ENCODE results near the gene FAF1. TPM values are rescaled to one million over a fixed set of nuclear protein-coding genes. Genes with fewer than 3 reads are reported as not detected.

FAF1 gene
- total RNA-seq, 1 donor, result 49.6 TPM

DNA sequence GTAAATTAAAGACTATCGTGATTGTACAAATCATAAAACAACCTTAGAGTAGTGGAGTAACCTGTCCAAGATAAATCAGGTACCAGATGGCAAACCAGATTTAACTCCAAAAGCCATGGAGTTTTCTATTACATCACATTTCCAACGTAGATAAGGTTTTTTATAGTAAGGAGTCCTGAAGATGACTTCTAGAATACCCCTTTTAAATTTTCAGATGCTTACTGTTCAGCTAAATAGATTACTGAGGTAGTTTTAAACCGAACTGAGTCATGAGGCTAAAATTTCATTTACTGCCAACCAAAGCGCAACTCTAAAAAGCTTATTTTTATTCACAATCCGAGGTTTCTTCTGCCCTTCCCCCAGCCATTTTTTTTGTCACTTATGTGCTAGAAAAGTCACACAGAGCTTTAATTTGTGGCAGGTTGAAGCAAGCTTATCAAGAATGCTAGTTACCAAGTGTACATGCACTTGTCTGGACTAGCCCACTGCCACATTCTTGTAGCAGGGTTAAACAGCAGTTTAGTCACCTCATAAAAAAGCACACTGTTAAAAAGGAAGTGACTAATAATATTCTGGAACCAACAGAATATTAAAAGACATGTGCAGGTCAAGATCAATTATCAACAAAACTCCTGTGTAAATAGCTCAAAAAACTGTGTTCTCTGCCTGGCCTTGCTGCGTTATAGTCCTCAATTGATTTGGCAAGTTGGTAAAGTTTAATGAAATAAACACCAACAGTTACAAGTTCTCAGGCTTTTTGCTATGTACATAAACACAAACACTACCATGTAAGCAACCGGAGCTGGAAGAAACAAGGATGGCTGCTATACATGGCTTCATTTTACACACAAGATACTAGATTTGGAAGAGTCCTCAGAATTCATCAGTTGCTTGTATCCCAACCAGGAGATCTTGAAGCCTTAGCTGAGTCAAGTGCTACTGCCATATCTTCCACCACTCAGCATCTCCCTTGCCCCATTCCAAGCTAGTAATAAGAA lies 356.5 kb downstream of the FAF1 start:
- Histone ChIP-seq H3K9me3 (ENCODE audit: low read depth, low read length) (no peaks in the 10 kb centered on the region), H3K27me3 (ENCODE audit: insufficient read depth, low read length) (no peaks in the 10 kb centered on the region), H3K4me3 (ENCODE audit: low read length) (no peak overlapping the region), H3K4me1 (ENCODE audit: insufficient read depth, low read length) (no peaks in the 10 kb centered on the region)

DNA sequence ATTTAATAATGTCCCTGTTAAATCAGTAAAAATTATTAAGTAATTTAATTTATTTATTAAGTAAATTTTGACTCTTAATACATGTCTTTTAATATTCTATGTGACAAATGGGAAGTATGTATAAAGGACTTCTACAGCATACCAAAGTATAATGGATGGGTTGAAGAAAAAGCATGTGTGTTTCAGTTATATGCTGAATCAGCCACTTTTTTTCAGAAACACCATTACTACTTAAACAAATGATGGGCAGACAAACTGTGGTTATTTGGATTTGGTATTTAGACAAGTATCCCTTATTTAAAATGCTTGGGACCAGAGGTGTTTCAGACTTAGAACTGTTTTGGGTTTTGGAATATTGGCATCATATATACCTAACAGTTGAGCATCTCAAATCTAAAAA lies 360.5 kb downstream of the FAF1 start:
- H3K4me3 ChIP-seq (ENCODE audit: low read length), result no peak overlapping the region
- no peaks in the 10 kb centered on the region for H3K4me1 ChIP-seq (ENCODE audit: insufficient read depth, low read length)
- no peaks in the 10 kb centered on the region for H3K27me3 ChIP-seq (ENCODE audit: insufficient read depth, low read length)

DNA sequence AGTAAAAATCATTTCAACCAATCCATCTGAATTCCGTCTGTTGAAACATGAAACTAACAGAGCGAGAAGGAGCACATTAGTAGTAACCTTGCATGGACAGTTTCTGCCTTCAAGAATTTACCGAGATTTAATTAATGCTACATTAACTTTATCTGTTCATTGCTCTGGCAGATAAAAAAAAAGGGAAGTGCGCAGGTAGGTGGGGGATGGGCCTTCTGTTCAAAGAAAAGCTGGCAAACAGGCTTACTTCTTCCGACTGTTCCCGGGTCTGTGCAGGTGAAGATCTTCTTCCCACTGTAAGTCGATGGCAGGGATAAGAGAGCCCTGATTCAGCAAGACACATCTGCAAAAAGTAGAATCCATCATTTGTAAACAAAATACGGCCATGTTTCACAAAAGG lies 364.2 kb downstream of the FAF1 start:
- H3K4me3 ChIP-seq (ENCODE audit: low read length), result no peak overlapping the region
- no peaks in the 10 kb centered on the region for H3K9me3 ChIP-seq (ENCODE audit: low read depth, low read length)
- H3K4me1 ChIP-seq (ENCODE audit: insufficient read depth, low read length), result no peaks in the 10 kb centered on the region
- no peaks in the 10 kb centered on the region for H3K27me3 ChIP-seq (ENCODE audit: insufficient read depth, low read length)

More for the DNA sequence above, 360.5 kb downstream of the FAF1 start:
- no peaks in the 10 kb centered on the region for H3K9me3 ChIP-seq (ENCODE audit: low read depth, low read length)

DNA sequence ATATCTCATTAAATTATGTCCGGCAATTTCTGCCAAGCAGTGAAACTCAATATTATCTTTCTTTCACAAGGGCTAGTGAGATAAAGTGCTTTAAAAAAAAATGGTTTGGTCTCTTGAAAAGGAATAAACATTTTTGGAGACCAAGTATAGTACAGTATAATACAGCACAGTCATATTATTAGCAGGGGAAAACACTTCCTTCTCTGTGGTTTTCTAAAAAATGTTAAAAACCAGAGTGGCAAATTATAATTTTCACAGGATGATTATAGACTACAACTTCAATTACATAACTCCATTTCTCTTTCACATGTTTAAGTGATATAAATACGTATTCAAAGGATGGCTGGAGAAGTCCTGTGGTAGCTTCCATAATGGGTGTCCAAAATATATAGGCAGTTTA lies 366.6 kb downstream of the FAF1 start:
- Histone ChIP-seq H3K27me3 (ENCODE audit: insufficient read depth, low read length) (no peaks in the 10 kb centered on the region), H3K4me3 (ENCODE audit: low read length) (no peak overlapping the region), H3K4me1 (ENCODE audit: insufficient read depth, low read length) (no peaks in the 10 kb centered on the region), H3K9me3 (ENCODE audit: low read depth, low read length) (no peaks in the 10 kb centered on the region)

DNA sequence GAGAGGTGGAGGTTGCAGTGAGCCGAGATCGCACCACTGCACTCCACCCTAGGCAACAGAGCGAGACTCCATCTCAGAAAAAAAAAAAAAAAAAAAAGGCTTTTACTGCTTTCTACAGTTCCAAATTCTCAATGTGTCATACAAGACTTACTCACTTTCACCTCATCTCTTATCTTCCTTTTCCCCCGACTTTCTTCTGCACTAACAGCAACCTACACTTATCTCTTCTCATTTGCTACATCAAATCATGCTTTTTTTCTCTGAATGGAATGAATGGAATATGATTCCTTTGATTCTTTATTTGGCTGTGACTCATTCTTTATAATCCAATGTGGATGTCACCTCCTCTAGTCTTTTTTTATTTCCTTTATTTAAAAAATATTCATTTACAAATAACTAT lies 368.5 kb downstream of the FAF1 start:
- H3K4me3 ChIP-seq (ENCODE audit: low read length), result no peak overlapping the region
- H3K4me1 ChIP-seq (ENCODE audit: insufficient read depth, low read length), result no peaks in the 10 kb centered on the region
- H3K27me3 ChIP-seq (ENCODE audit: insufficient read depth, low read length), result no peaks in the 10 kb centered on the region
- no peaks in the 10 kb centered on the region for H3K9me3 ChIP-seq (ENCODE audit: low read depth, low read length)

DNA sequence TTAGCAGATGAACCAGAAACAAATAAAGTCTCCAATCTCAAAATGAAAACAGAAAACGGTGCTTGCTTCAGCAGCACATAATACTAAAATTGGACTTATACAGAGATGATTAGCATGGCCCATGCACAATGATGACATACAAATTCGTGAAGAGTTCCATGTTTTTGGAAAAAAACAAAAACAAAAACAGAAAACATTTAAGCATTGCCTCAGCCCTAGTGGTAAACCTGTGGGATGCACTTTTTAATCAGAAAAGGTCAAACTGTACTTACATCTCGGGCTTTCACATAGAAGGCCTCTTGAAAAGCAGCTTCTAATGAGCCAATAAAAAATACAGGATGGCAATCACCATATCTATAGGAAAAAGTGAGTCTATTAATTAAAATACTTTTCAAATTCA lies 377.7 kb downstream of the FAF1 start:
- no peak overlapping the region for H3K4me3 ChIP-seq (ENCODE audit: low read length)

DNA sequence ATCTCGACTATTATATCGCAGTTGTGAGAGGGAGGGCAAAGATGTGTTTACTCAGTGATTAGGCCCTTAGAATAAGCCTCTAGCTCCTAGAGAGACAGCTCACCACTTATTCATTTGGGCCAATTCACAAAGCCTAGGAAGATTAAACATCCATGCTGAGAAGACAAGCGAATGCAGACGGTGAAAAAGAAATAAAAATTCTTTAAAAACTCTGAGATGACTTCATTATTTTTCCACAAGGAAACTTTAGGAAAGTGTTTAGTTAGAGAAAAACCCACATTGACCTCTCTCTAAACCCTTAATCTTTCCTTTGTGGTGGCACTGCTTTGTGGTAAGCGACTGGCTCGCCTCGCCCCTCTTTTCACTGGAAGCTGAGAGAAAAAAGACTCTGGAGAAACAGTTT lies 390.0 kb downstream of the FAF1 start:
- H3K4me1 ChIP-seq (ENCODE audit: insufficient read depth, low read length), result no peaks in the 10 kb centered on the region
- H3K27me3 ChIP-seq (ENCODE audit: insufficient read depth, low read length), result no peaks in the 10 kb centered on the region
- H3K9me3 ChIP-seq (ENCODE audit: low read depth, low read length), result no peaks in the 10 kb centered on the region
- no peak overlapping the region for H3K4me3 ChIP-seq (ENCODE audit: low read length)

More for the DNA sequence above, 377.7 kb downstream of the FAF1 start:
- H3K4me1 ChIP-seq (ENCODE audit: insufficient read depth, low read length), result no peaks in the 10 kb centered on the region
- no peaks in the 10 kb centered on the region for H3K27me3 ChIP-seq (ENCODE audit: insufficient read depth, low read length)
- H3K9me3 ChIP-seq (ENCODE audit: low read depth, low read length), result no peaks in the 10 kb centered on the region

DNA sequence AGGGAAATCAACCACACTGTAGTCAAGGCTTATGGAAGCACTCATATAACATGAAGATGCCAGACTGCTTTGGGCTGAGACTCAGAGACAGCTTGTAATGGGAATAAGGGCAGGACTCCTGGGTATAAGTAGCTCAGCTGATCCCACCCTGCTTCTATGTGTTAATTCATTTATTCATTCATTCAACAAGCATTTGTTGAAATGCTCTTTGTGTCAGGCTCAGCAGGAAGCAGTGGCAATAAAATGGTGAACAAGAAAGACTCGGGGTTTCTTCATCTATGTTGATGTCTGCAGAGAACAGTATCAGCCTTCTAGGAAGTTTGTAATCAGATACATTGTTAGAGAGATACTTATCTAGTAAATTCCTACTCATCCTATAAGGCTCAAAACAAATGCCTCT lies 391.3 kb downstream of the FAF1 start:
- H3K27me3 ChIP-seq (ENCODE audit: insufficient read depth, low read length), result no peaks in the 10 kb centered on the region
- no peaks in the 10 kb centered on the region for H3K4me1 ChIP-seq (ENCODE audit: insufficient read depth, low read length)
- H3K9me3 ChIP-seq (ENCODE audit: low read depth, low read length), result no peaks in the 10 kb centered on the region
- no peak overlapping the region for H3K4me3 ChIP-seq (ENCODE audit: low read length)

DNA sequence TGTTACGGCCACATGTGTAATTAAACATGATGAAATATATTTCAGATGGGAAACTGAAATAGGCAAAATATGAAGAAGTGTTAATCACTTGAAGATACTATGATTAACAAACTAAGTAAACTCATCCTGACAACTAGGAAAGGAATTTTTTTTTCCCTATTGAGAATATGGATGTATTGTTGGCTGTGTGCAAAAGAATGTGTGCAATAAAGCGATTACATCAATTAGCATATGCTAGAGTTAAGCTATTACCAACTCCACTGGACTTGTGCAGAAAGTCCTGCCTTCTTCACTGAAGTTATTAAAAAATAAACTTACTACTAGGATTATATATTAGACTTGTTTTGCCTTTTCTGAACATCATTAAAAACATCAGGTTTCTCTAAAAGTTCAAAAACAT lies 393.7 kb downstream of the FAF1 start:
- H3K27me3 ChIP-seq (ENCODE audit: insufficient read depth, low read length), result no peaks in the 10 kb centered on the region

DNA sequence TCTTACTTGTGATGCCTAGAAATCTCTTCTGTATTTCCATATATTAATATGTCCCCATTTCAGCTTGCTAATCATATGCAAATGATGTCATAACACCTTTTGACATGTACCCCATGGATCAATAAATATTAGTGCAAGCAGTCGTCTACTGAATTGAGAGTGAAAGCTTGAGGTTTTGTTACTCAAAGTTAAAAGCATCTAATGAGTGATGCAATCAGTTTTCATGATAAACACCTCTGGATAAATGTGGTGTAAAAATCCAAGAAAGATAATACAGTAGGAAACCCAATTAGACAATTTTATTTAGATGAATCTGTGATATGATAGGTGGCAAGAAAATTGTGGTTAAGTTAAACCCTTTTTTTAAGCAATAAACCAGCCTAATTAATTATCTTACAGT lies 395.6 kb downstream of the FAF1 start:
- Histone ChIP-seq H3K4me3 (ENCODE audit: low read length) (no peak overlapping the region), H3K4me1 (ENCODE audit: insufficient read depth, low read length) (no peaks in the 10 kb centered on the region)

More for the DNA sequence above, 393.7 kb downstream of the FAF1 start:
- no peaks in the 10 kb centered on the region for H3K9me3 ChIP-seq (ENCODE audit: low read depth, low read length)
- no peaks in the 10 kb centered on the region for H3K4me1 ChIP-seq (ENCODE audit: insufficient read depth, low read length)
- no peak overlapping the region for H3K4me3 ChIP-seq (ENCODE audit: low read length)

DNA sequence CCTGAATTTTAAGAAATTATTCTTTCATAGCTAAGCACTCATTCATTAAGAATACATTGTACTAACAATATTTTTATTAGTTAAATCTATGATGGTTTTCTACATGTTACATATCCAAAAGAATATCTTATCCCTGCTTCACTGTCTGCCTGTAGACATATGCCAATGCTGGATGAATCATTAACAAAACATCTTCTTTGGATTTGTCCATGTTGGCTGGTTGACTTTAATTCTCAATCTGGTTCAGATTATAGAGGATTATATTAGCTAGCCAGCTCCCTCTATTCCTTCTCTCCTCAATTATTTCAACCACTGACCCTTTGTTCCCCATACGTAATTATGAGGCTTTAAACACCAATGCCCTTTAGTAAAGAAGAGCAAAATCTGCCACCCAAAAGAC lies 398.0 kb downstream of the FAF1 start:
- H3K4me3 ChIP-seq (ENCODE audit: low read length), result no peak overlapping the region
- H3K9me3 ChIP-seq (ENCODE audit: low read depth, low read length), result no peaks in the 10 kb centered on the region
- H3K27me3 ChIP-seq (ENCODE audit: insufficient read depth, low read length), result no peaks in the 10 kb centered on the region
- H3K4me1 ChIP-seq (ENCODE audit: insufficient read depth, low read length), result no peaks in the 10 kb centered on the region

More for the DNA sequence above, 395.6 kb downstream of the FAF1 start:
- no peaks in the 10 kb centered on the region for H3K27me3 ChIP-seq (ENCODE audit: insufficient read depth, low read length)
- H3K9me3 ChIP-seq (ENCODE audit: low read depth, low read length), result no peaks in the 10 kb centered on the region

DNA sequence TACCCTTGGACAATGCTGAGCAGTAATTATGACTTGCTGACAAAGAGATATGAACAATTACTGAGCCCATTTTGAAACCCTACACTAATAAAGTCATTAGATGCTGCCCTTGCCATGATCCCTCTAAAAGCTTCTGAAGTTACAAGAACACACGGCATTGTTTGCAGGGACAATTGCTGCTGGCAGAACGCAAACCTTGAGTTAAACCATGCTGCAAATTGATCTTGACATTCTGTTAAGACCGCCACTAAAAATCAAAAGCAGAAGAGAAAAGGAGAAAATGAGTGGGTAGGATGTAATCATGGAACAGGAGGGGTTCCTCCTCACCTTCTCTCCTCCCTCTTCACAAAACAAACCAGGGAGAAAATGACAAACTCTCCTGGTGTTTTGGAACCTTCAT lies 400.6 kb downstream of the FAF1 start:
- H3K4me1 ChIP-seq (ENCODE audit: insufficient read depth, low read length), result no peaks in the 10 kb centered on the region
- no peak overlapping the region for H3K4me3 ChIP-seq (ENCODE audit: low read length)
- no peaks in the 10 kb centered on the region for H3K9me3 ChIP-seq (ENCODE audit: low read depth, low read length)
- no peaks in the 10 kb centered on the region for H3K27me3 ChIP-seq (ENCODE audit: insufficient read depth, low read length)

DNA sequence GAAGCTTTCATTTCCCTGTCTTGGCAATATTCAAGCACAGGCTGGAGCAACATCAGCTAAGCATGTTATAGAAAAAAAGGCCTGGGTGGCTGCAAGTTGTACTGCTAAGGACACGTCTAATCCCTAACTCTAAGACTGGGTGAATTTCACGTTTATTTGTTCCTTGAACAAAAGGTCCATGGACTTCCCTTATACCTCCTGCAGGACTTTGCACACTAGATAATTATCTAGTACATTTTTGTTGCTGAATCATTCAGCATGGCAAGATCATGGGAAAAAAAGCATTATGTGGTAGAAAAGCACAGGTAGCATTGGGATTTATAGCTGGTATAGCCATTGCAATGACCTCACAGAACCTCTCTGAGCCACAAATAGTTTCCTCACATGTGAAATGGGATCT lies 406.1 kb downstream of the FAF1 start:
- Histone ChIP-seq H3K4me1 (ENCODE audit: insufficient read depth, low read length) (no peaks in the 10 kb centered on the region), H3K9me3 (ENCODE audit: low read depth, low read length) (no peaks in the 10 kb centered on the region), H3K4me3 (ENCODE audit: low read length) (no peak overlapping the region), H3K27me3 (ENCODE audit: insufficient read depth, low read length) (no peaks in the 10 kb centered on the region)

DNA sequence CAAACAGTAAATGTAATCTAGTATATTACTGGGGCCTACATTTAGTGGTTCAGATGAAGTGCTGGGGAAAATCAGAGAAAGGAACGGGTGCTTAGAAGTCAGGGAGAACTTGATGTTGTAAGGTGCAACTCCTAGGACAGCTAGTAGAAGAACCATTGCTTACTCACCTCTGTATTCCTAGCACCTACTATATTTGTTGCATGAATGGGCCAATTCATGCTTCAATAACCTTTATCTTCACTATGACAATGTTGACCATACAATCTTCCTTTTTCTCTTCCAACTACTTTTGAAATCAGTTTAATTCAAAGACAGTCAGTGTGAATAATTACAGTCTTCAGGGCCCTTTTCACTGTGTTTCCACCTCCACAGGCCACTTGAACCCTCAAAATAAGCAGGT lies 411.8 kb downstream of the FAF1 start:
- H3K4me1 ChIP-seq (ENCODE audit: insufficient read depth, low read length), result no peaks in the 10 kb centered on the region
- H3K27me3 ChIP-seq (ENCODE audit: insufficient read depth, low read length), result no peaks in the 10 kb centered on the region
- H3K4me3 ChIP-seq (ENCODE audit: low read length), result no peak overlapping the region
- no peaks in the 10 kb centered on the region for H3K9me3 ChIP-seq (ENCODE audit: low read depth, low read length)

DNA sequence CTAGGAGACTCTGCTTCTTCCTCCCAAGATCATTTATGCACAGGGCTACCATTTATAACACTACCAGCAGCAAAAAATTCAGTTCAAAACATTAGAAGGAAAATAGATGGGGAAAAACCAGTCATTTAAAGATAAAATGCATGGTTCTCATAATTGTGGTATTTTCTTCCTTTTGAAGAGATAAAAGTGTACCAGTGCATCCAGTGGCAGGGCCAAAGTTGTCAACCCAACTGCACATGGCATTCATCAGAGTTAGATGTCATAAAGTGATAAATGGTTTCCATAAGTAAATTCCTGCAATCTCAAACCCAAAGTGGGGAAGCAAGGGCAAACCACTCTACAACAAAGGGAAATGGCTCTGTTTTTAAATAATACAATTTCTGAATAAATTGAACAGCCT lies 417.7 kb downstream of the FAF1 start:
- Histone ChIP-seq H3K27me3 (ENCODE audit: insufficient read depth, low read length) (no peaks in the 10 kb centered on the region), H3K4me3 (ENCODE audit: low read length) (no peak overlapping the region), H3K4me1 (ENCODE audit: insufficient read depth, low read length) (no peaks in the 10 kb centered on the region), H3K9me3 (ENCODE audit: low read depth, low read length) (no peaks in the 10 kb centered on the region)

DNA sequence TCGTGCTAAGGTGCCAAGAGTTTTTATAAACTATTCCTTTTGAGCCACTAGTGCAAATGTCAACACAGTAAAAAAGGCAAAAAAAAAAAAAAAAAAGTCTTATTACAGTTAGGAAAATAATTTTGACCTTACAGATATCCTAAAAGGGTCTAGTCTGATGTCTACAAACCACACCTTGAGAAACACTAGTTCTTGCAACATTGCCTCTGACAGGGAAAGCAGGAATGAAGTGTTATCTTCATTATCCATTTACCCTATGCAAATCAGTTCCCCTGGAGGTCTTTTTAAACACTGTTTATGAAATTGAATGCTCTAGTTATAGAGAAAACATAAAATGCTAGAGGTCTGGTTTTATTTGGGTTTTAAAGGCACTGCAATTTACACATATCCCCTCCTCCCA lies 421.6 kb downstream of the FAF1 start:
- H3K4me1 ChIP-seq (ENCODE audit: insufficient read depth, low read length), result no peaks in the 10 kb centered on the region
- no peaks in the 10 kb centered on the region for H3K9me3 ChIP-seq (ENCODE audit: low read depth, low read length)
- no peak overlapping the region for H3K4me3 ChIP-seq (ENCODE audit: low read length)
- H3K27me3 ChIP-seq (ENCODE audit: insufficient read depth, low read length), result no peaks in the 10 kb centered on the region

Measured in mononuclear cell (primary cell).